Measurements from ENCODE around the gene BST1.

- TF ChIP-seq MLX (CRISPR knock-in tag; IDR thresholded peaks at IDR 0.05) (no peak), TEAD1 (CRISPR knock-in tag; IDR thresholded peaks at IDR 0.05) (no peak), CTCF (IDR thresholded peaks at IDR 0.05) (no peak), ZNF121 (CRISPR knock-in tag; IDR thresholded peaks at IDR 0.05) (no peak), ZNF532 (CRISPR knock-in tag; IDR thresholded peaks at IDR 0.05; ENCODE audit: borderline replicate concordance) (no peak)
Observed at GRCh38 chr4:15673337-15673736, 29.5 kb upstream of the BST1 start.

Measured in WTC11 (cell line).